ENCODE results near the gene DMXL1. TPM values are rescaled to one million over a fixed set of nuclear protein-coding genes. Genes with fewer than 3 reads are reported as not detected.

Gene DMXL1
- total and polyA plus RNA-seq, 2 experiments from 2014 or later = 28.4 to 41.7 TPM

DNA sequence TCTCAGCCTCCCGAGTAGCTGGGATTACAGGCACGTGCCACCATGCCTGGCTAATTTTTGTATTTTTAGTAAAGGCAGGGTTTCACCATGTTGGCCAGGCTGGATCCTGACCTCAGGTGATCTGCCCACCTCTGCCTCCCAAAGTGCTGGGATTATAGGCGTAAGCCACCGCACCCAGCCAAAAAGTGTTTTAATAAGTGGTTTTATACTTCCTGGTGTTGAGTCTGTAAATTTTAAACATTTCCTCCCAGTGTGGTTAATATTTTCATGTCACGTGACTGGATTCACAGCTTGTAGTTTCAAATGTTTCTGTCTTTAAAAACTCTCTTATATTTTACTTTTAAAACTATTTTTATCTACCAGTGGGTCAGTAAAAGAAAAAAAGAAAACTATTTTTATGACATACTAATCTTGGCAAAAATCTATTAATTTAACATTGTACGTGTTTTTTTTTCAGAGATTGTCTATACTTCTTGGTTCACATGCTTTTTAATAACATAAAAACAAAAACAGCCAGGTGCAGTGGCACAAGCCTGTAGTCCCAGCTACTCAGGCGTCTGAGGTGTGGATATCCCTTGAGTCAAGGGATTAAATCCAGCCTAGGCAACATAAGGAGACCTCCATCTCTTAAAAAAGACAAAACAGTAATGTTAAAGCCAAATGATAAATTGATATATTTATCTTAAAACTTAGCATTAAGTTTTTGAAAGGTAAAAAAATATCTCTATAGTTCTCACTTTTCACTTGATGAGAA is 117.1 kb downstream of the DMXL1 start:
- ATAC-seq (peak; percentile 30; the same call in 1 of the 3 replicates), DNase-seq (ENCODE audit: low spot score) (no peak)
- H3K4me1 Mint-ChIP-seq = peaks cover 9% of the 10 kb centered on the region; the same call in 2 of the 3 replicates

More for the DNA sequence above, 117.1 kb downstream of the DMXL1 start:
- Histone ChIP-seq H3K79me2 (replicated peaks; ENCODE audit: insufficient read depth) (no peaks in the 10 kb centered on the region), H2AFZ (no peak overlapping the region), H3K4me2 (no peak overlapping the region), H3K36me3 (ENCODE audit: insufficient read depth) (peaks cover 6% of the 10 kb centered on the region; the same call in 1 of the 2 replicates), H3K4me3 (no peak overlapping the region), H3K27ac (ENCODE audit: low read depth) (peak overlapping the region; percentile 2; the same call in 1 of the 2 replicates), H3F3A (replicated peaks; ENCODE audit: low read depth) (no peaks in the 10 kb centered on the region), H3K4me1 (ENCODE audit: insufficient read depth) (peaks cover 20% of the 10 kb centered on the region; the same call in 1 of the 2 replicates), H3K9me2 (ENCODE audit: insufficient read depth) (no peaks in the 10 kb centered on the region), H3K27me3 (ENCODE audit: insufficient read depth) (no peaks in the 10 kb centered on the region), H4K20me1 (replicated peaks; ENCODE audit: insufficient read depth) (no peaks in the 10 kb centered on the region)
- H3K27ac Mint-ChIP-seq = peak overlapping the region; percentile 67; the same call in 1 of the 2 replicates
- no peaks in the 10 kb centered on the region for H3K27me3 Mint-ChIP-seq (ENCODE audit: insufficient read depth, low read depth, poor library complexity)
- no peak overlapping the region for H3K4me3 Mint-ChIP-seq
- H3K9me3 Mint-ChIP-seq = no peaks in the 10 kb centered on the region
- TF ChIP-seq, protein P1, sequence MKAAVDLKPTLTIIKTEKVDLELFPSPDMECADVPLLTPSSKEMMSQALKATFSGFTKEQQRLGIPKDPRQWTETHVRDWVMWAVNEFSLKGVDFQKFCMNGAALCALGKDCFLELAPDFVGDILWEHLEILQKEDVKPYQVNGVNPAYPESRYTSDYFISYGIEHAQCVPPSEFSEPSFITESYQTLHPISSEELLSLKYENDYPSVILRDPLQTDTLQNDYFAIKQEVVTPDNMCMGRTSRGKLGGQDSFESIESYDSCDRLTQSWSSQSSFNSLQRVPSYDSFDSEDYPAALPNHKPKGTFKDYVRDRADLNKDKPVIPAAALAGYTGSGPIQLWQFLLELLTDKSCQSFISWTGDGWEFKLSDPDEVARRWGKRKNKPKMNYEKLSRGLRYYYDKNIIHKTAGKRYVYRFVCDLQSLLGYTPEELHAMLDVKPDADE (IDR thresholded peaks at IDR 0.05) = no peak
- TF ChIP-seq, protein P2, sequence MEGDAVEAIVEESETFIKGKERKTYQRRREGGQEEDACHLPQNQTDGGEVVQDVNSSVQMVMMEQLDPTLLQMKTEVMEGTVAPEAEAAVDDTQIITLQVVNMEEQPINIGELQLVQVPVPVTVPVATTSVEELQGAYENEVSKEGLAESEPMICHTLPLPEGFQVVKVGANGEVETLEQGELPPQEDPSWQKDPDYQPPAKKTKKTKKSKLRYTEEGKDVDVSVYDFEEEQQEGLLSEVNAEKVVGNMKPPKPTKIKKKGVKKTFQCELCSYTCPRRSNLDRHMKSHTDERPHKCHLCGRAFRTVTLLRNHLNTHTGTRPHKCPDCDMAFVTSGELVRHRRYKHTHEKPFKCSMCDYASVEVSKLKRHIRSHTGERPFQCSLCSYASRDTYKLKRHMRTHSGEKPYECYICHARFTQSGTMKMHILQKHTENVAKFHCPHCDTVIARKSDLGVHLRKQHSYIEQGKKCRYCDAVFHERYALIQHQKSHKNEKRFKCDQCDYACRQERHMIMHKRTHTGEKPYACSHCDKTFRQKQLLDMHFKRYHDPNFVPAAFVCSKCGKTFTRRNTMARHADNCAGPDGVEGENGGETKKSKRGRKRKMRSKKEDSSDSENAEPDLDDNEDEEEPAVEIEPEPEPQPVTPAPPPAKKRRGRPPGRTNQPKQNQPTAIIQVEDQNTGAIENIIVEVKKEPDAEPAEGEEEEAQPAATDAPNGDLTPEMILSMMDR (conservative IDR thresholded peaks at IDR 0.05; ENCODE audit: low read depth in 2 of 2) = no peak
- TF ChIP-seq NANOG (IDR thresholded peaks at IDR 0.05; ENCODE audit: borderline replicate concordance) (no peak), EZH2phosphoT487 (IDR thresholded peaks at IDR 0.05; ENCODE audit: unreplicated experiment) (no peak), ZNF114 (CRISPR knock-in tag; IDR thresholded peaks at IDR 0.05) (no peak), ZNF331 (CRISPR knock-in tag; IDR thresholded peaks at IDR 0.05; ENCODE audit: low read depth) (no peak), EZH2 (IDR thresholded peaks at IDR 0.05; ENCODE audit: low read depth, unreplicated experiment) (no peak), JUNB (IDR thresholded peaks at IDR 0.05; ENCODE audit: unreplicated experiment) (no peak)
- TF ChIP-seq, protein P3, sequence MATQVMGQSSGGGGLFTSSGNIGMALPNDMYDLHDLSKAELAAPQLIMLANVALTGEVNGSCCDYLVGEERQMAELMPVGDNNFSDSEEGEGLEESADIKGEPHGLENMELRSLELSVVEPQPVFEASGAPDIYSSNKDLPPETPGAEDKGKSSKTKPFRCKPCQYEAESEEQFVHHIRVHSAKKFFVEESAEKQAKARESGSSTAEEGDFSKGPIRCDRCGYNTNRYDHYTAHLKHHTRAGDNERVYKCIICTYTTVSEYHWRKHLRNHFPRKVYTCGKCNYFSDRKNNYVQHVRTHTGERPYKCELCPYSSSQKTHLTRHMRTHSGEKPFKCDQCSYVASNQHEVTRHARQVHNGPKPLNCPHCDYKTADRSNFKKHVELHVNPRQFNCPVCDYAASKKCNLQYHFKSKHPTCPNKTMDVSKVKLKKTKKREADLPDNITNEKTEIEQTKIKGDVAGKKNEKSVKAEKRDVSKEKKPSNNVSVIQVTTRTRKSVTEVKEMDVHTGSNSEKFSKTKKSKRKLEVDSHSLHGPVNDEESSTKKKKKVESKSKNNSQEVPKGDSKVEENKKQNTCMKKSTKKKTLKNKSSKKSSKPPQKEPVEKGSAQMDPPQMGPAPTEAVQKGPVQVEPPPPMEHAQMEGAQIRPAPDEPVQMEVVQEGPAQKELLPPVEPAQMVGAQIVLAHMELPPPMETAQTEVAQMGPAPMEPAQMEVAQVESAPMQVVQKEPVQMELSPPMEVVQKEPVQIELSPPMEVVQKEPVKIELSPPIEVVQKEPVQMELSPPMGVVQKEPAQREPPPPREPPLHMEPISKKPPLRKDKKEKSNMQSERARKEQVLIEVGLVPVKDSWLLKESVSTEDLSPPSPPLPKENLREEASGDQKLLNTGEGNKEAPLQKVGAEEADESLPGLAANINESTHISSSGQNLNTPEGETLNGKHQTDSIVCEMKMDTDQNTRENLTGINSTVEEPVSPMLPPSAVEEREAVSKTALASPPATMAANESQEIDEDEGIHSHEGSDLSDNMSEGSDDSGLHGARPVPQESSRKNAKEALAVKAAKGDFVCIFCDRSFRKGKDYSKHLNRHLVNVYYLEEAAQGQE (IDR thresholded peaks at IDR 0.05; ENCODE audit: unreplicated experiment) = no peak
- TF ChIP-seq, protein P4, sequence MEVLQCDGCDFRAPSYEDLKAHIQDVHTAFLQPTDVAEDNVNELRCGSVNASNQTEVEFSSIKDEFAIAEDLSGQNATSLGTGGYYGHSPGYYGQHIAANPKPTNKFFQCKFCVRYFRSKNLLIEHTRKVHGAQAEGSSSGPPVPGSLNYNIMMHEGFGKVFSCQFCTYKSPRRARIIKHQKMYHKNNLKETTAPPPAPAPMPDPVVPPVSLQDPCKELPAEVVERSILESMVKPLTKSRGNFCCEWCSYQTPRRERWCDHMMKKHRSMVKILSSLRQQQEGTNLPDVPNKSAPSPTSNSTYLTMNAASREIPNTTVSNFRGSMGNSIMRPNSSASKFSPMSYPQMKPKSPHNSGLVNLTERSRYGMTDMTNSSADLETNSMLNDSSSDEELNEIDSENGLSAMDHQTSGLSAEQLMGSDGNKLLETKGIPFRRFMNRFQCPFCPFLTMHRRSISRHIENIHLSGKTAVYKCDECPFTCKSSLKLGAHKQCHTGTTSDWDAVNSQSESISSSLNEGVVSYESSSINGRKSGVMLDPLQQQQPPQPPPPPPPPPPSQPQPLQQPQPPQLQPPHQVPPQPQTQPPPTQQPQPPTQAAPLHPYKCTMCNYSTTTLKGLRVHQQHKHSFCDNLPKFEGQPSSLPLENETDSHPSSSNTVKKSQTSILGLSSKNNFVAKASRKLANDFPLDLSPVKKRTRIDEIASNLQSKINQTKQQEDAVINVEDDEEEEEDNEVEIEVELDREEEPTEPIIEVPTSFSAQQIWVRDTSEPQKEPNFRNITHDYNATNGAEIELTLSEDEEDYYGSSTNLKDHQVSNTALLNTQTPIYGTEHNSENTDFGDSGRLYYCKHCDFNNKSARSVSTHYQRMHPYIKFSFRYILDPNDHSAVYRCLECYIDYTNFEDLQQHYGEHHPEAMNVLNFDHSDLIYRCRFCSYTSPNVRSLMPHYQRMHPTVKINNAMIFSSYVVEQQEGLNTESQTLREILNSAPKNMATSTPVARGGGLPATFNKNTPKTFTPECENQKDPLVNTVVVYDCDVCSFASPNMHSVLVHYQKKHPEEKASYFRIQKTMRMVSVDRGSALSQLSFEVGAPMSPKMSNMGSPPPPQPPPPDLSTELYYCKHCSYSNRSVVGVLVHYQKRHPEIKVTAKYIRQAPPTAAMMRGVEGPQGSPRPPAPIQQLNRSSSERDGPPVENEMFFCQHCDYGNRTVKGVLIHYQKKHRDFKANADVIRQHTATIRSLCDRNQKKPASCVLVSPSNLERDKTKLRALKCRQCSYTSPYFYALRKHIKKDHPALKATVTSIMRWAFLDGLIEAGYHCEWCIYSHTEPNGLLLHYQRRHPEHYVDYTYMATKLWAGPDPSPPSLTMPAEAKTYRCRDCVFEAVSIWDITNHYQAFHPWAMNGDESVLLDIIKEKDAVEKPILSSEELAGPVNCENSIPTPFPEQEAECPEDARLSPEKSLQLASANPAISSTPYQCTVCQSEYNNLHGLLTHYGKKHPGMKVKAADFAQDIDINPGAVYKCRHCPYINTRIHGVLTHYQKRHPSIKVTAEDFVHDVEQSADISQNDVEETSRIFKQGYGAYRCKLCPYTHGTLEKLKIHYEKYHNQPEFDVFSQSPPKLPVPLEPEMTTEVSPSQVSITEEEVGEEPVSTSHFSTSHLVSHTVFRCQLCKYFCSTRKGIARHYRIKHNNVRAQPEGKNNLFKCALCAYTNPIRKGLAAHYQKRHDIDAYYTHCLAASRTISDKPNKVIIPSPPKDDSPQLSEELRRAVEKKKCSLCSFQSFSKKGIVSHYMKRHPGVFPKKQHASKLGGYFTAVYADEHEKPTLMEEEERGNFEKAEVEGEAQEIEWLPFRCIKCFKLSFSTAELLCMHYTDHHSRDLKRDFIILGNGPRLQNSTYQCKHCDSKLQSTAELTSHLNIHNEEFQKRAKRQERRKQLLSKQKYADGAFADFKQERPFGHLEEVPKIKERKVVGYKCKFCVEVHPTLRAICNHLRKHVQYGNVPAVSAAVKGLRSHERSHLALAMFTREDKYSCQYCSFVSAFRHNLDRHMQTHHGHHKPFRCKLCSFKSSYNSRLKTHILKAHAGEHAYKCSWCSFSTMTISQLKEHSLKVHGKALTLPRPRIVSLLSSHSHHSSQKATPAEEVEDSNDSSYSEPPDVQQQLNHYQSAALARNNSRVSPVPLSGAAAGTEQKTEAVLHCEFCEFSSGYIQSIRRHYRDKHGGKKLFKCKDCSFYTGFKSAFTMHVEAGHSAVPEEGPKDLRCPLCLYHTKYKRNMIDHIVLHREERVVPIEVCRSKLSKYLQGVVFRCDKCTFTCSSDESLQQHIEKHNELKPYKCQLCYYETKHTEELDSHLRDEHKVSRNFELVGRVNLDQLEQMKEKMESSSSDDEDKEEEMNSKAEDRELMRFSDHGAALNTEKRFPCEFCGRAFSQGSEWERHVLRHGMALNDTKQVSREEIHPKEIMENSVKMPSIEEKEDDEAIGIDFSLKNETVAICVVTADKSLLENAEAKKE (CRISPR knock-in tag; IDR thresholded peaks at IDR 0.05) = no peak
- peaks cover 3% of the 10 kb centered on the region; the same call in 2 of the 3 replicates for H3K36me3 Mint-ChIP-seq (ENCODE audit: low read depth)
